ENCODE measurements around the gene KIF21A. TPM values are rescaled to one million over a fixed set of nuclear protein-coding genes. Genes with fewer than 3 reads are reported as not detected.

Gene KIF21A
- total and polyA plus RNA-seq, 2 donors (not counting 3 experiments of a cell fraction or from before 2014, with no cell fraction given) = 1.8 to 10.1 TPM

DNA sequence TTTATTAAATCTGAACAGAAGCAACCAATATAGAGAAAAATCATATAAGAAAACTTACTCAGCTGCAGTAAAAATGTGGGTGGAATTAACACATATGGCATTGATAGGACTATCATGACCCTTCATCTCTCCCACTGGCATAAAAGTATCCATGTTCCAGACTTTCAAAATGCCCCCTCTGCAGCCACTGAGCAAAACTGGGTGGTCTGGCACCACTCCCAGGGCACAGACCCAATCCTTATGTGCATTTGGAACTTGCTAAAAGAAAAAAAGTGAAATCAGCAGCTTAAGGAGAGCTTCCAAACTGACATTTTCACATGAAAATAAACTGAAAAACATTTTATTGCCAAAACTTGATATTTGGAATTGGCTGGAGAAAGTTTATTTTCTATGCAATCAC, 141.5 kb downstream of the KIF21A start:
- ChIA-PET POLR2A (no interaction called here), CTCF (no interaction called here)
- no peak for FAIRE-seq

More for the DNA sequence above, 141.5 kb downstream of the KIF21A start:
- TF ChIP-seq FOS (IDR thresholded peaks at IDR 0.05; ENCODE audit: borderline replicate concordance, insufficient read depth, low read length) (no peak), EZH2 (IDR thresholded peaks at IDR 0.05; ENCODE audit: borderline replicate concordance, low read depth, low read length, severe bottlenecking) (no peak), CTCF (IDR thresholded peaks at IDR 0.05; ENCODE audit: extremely low read depth in 1 of 2, insufficient read depth in 1 of 2, low read depth in 1 of 2, low read length in 2 of 2) (no peak), MAX (IDR thresholded peaks at IDR 0.05; ENCODE audit: insufficient read depth, insufficient read length) (no peak), MYC (IDR thresholded peaks at IDR 0.05; ENCODE audit: low read depth, low read length) (no peak), POLR2AphosphoS5 (IDR thresholded peaks at IDR 0.05; ENCODE audit: insufficient read depth, low read depth, low read length) (no peak), JUN (IDR thresholded peaks at IDR 0.05; ENCODE audit: borderline replicate concordance, insufficient read depth, insufficient read length, low read depth) (no peak), POLR2A (IDR thresholded peaks at IDR 0.05; ENCODE audit: low read depth, low read length) (no peak), GATA2 (IDR thresholded peaks at IDR 0.05; ENCODE audit: insufficient read depth, insufficient read length, low read depth, low read length) (no peak)
- H3K4me3 ChIP-seq (replicated peaks in 1 of 3; ENCODE audit: insufficient read depth in 1 of 3, low read depth in 1 of 3, low read length in 3 of 3) = no peak overlapping the region
- no peak overlapping the region for H3K27ac ChIP-seq (ENCODE audit: insufficient read depth, low read depth, low read length)
- no TSS peak for BruUV-seq (replicated peaks)
- H3K79me2 ChIP-seq (ENCODE audit: control insufficient read depth, insufficient read depth, low read length) = no peaks in the 10 kb centered on the region
- no peak overlapping the region for H3K4me2 ChIP-seq (ENCODE audit: insufficient read depth, low read length)
- intact Hi-C loops (cut with micrococcal nuclease) = no loop called here
- H3K4me1 ChIP-seq (ENCODE audit: control insufficient read depth, extremely low read depth, insufficient read depth, low read length) = peaks cover 11% of the 10 kb centered on the region
- no peaks in the 10 kb centered on the region for H3K9me3 ChIP-seq (replicated peaks; ENCODE audit: control insufficient read depth, insufficient read depth, low read length)
- no peaks in the 10 kb centered on the region for H3K27me3 ChIP-seq (ENCODE audit: control insufficient read depth in 2 of 2, insufficient read depth in 2 of 2, low read length in 2 of 2)
- no peak for DNase-seq (ENCODE audit: low read depth, low spot score)
- H3K9ac ChIP-seq (replicated peaks; ENCODE audit: extremely low read depth, insufficient read depth, low read length) = no peak overlapping the region
- H3K36me3 ChIP-seq (ENCODE audit: control insufficient read depth in 2 of 2, extremely low read depth in 1 of 2, insufficient read depth in 2 of 2, low read length in 2 of 2) = no peaks in the 10 kb centered on the region
- H3K9me1 ChIP-seq (replicated peaks; ENCODE audit: control insufficient read depth, extremely low read depth, insufficient read depth, low read length) = no peaks in the 10 kb centered on the region
- dilution Hi-C loops (cut with MboI; ENCODE audit: extremely low pct_ligation_motif_present, low sequenced_read_pairs) = no loop called here
- no peaks in the 10 kb centered on the region for H4K20me1 ChIP-seq (replicated peaks; ENCODE audit: control insufficient read depth, extremely low read depth, insufficient read depth, low read length)
- H2AFZ ChIP-seq (ENCODE audit: low read depth, low read length) = no peak overlapping the region

Measured in endothelial cell of umbilical vein (primary cell).